Measurements from ENCODE around the gene ATP10B. TPM values are rescaled to one million over a fixed set of nuclear protein-coding genes. Genes with fewer than 3 reads are reported as not detected.

Gene ATP10B
- total and polyA plus RNA-seq, 4 donors: 0.08 to 7.2 (median 0.53) TPM

- ATAC-seq (ENCODE audit: insufficient read depth, low FRiP score): no peak
- no peak overlapping the region for H3K9ac ChIP-seq (ENCODE audit: insufficient read depth in 1 of 2, low read length in 2 of 2)
- DNase-seq: no peak
- peaks cover 0 to 17% (median 0%) of the 10 kb centered on the region in 5 donors for H3K4me1 ChIP-seq (ENCODE audit: control insufficient read depth in 5 of 5, insufficient read depth in 5 of 5, low read length in 5 of 5)
- no peak for TF ChIP-seq CTCF (IDR thresholded peaks at IDR 0.05; ENCODE audit: control extremely low read depth, extremely low read depth)
- H3K9me3 ChIP-seq (ENCODE audit: control insufficient read depth in 4 of 4, insufficient read depth in 3 of 4, low read length in 3 of 4): no peaks in the 10 kb centered on the region
- H3K27ac ChIP-seq (ENCODE audit: low read depth in 1 of 2, low read length in 1 of 2): no peak overlapping the region
- no peaks in the 10 kb centered on the region for H3K36me3 ChIP-seq (ENCODE audit: control insufficient read depth in 4 of 4, insufficient read depth in 4 of 4, low read length in 4 of 4)
- H3K4me3 ChIP-seq: no peak overlapping the region
- no peaks in the 10 kb centered on the region for H3K27me3 ChIP-seq (ENCODE audit: control insufficient read depth in 3 of 3, insufficient read depth in 3 of 3, low read length in 2 of 3)
- WGBS, 2 donors: 63 to 68% methylated on average over 10 of the region's 10 CpGs
Observed at GRCh38 chr5:160747987-160748386, 104.0 kb downstream of the ATP10B start.

GRCh38 chr5:160747559-160747958 lies 104.5 kb downstream of the ATP10B start:
- Histone ChIP-seq H3K36me3 (ENCODE audit: control insufficient read depth in 4 of 4, insufficient read depth in 4 of 4, low read length in 4 of 4) (no peaks in the 10 kb centered on the region), H3K4me3 (no peak overlapping the region), H3K27me3 (ENCODE audit: control insufficient read depth in 3 of 3, insufficient read depth in 3 of 3, low read length in 2 of 3) (no peaks in the 10 kb centered on the region), H3K9me3 (ENCODE audit: control insufficient read depth in 4 of 4, insufficient read depth in 3 of 4, low read length in 3 of 4) (no peaks in the 10 kb centered on the region), H3K9ac (ENCODE audit: insufficient read depth in 1 of 2, low read length in 2 of 2) (no peak overlapping the region), H3K27ac (ENCODE audit: low read depth in 1 of 2, low read length in 1 of 2) (no peak overlapping the region), H3K4me1 (ENCODE audit: control insufficient read depth in 5 of 5, insufficient read depth in 5 of 5, low read length in 5 of 5) (peaks cover 0 to 17% (median 0%) of the 10 kb centered on the region in 5 donors)
- no peak for TF ChIP-seq CTCF (IDR thresholded peaks at IDR 0.05; ENCODE audit: control extremely low read depth, extremely low read depth)
- no peak for ATAC-seq (ENCODE audit: insufficient read depth, low FRiP score)
- DNase-seq: no peak
- 96% methylated on average over 1 of the region's 1 CpG for WGBS, 2 donors

GRCh38 chr5:160744268-160745101 lies 107.5 kb downstream of the ATP10B start:
- ATAC-seq (ENCODE audit: insufficient read depth, low FRiP score) (no peak), DNase-seq (peak in 2 of 3 donors; percentile 26 to 69)
- H3K27ac ChIP-seq (ENCODE audit: low read depth in 1 of 2, low read length in 1 of 2): no peak overlapping the region
- no peaks in the 10 kb centered on the region for H3K36me3 ChIP-seq (ENCODE audit: control insufficient read depth in 4 of 4, insufficient read depth in 4 of 4, low read length in 4 of 4)
- no peak overlapping the region for H3K9ac ChIP-seq (ENCODE audit: insufficient read depth in 1 of 2, low read length in 2 of 2)
- no peaks in the 10 kb centered on the region for H3K27me3 ChIP-seq (ENCODE audit: control insufficient read depth in 3 of 3, insufficient read depth in 3 of 3, low read length in 2 of 3)
- no peak for TF ChIP-seq CTCF (IDR thresholded peaks at IDR 0.05; ENCODE audit: control extremely low read depth, extremely low read depth)
- 67 to 68% methylated on average over 7 of the region's 7 CpGs for WGBS, 2 donors
- no peak overlapping the region for H3K4me3 ChIP-seq
- H3K9me3 ChIP-seq (ENCODE audit: control insufficient read depth in 4 of 4, insufficient read depth in 3 of 4, low read length in 3 of 4): no peaks in the 10 kb centered on the region
- peaks cover 0 to 17% (median 0%) of the 10 kb centered on the region in 5 donors for H3K4me1 ChIP-seq (ENCODE audit: control insufficient read depth in 5 of 5, insufficient read depth in 5 of 5, low read length in 5 of 5)
